GM19438 (cell line): ENCODE measurements around the gene NQO2.
A peak's percentile ranks its signal among the peaks of the same experiment; 100 is the strongest.
"Not testable (repeated sequence)": the region's sequence is repeated elsewhere in the genome, so short reads cannot be mapped to it uniquely, and the experiment has no call there.

Source experiments
- ATAC-seq: cut with Tn5 transposase; IDR thresholded peaks from one replicate; pipeline ENCODE4 v1.9.1; 2021; ENCODE audit warnings: low read depth; ENCODE audit not compliant: unreplicated experiment

NQO2 gene

DNA sequence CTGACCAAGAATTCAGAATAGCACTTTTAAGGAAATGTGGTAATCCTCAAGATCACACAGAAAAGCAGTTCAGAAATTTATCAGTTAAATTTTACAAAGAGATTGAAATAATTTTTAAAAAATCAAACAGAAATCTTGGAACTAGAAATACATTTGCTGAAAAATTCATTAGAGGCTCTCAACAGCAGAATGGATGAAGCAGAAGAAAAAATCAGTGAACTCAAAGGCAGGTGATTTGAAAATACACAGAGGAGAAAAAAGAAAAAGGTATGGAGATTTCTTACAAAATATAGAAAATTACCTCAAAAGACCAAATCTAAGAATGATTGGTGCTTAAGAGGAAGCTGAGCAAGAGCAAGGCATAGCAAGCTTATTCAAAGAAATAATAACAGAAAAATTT is 11.5 kb downstream of the NQO2 start:
- no peak for ATAC-seq

DNA sequence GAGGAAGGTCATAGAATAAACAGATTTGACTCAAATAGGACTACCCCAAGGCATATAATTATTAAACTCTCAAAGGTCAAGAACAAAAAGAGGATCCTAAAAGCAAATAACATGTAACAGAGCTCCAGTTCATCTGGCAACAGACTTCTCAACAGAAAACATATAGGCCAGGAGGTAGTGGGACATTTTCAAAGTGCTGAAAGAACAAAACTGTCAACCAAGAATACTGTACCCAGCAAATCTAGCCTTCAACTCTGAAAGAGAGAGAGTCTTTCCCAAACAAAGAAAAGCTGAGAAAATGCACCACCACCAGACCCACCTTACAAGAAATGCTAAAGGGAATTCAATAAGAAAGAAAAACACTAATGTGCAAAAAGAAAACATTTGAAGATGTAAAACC is 11.9 kb downstream of the NQO2 start:
- no peak for ATAC-seq

GRCh38 chr6:3013486-3013885 is 13.8 kb downstream of the NQO2 start:
- ATAC-seq, result no peak

GRCh38 chr6:3013901-3014674 is 14.4 kb downstream of the NQO2 start:
- ATAC-seq, result no peak

GRCh38 chr6:3014675-3015066 is 15.0 kb downstream of the NQO2 start:
- ATAC-seq, result no peak

GRCh38 chr6:3015144-3015543 is 15.4 kb downstream of the NQO2 start:
- no peak for ATAC-seq

DNA sequence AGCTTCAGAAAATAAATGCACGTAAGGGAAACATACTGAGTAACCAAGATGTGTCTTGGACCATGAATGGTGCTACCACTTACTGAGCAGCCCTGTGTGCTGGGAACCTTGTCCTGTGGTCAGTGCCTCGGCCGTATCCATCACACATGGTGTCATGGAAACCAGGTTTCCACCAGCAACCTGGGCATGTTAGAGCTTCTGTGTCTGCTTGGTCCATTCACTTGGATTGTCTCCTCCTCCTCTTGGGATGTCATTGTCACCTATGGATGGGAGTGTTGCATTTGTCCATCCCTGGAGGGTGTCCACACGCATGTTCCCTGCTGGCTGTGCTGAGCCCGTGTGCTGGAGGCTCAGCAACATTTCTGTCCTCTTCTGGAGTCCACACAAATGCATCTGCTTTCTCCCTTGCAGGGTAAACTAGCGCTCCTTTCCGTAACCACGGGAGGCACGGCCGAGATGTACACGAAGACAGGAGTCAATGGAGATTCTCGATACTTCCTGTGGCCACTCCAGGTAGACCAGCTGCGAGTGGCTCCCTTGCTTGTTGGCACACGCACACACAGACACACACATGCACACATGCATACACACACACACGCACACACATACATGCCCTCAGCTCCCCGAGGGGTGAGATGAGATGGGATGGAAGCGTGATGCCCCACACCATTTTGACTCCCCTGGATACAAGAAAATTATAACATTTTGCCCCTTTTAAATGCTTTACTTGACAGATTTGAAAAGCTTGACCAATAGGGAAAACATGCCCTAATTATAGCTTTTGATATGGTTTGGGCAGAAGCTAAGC is 17.0 kb downstream of the NQO2 start:
- ATAC-seq, result no peak

GRCh38 chr6:3017304-3017703 is 17.6 kb downstream of the NQO2 start:
- ATAC-seq, result no peak

GRCh38 chr6:3019065-3019464 is 19.4 kb downstream of the NQO2 start:
- ATAC-seq, result no peak

DNA sequence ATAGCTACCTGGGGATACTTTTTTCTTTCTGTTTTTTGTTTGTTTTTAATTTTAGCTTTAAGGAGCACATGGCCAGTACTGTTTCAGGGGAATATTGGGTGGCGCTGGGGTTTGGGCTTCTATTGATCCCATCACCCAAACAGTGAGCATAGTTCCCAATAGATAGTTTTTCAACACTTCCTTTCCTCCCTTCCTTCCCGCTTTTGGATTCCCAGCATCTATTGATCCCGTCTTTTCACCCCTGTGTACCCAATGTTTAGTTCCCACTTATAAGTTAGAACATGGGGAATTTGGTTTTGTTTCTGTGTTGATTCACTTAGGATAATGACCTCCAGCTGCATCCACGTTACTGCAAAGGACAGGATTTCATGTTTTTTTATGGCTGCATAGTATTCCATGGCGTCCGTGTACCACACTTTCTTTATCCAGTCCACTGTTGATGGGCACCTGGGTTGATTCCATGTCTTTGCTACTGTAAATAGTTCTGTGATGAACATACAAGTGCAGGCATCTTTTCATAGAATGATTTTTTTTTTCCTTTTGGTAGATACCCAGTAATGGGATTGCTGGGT is 20.1 kb downstream of the NQO2 start:
- no peak for ATAC-seq

GRCh38 chr6:3020976-3021598 is 21.4 kb downstream of the NQO2 start:
- not testable (repeated sequence) for ATAC-seq

DNA sequence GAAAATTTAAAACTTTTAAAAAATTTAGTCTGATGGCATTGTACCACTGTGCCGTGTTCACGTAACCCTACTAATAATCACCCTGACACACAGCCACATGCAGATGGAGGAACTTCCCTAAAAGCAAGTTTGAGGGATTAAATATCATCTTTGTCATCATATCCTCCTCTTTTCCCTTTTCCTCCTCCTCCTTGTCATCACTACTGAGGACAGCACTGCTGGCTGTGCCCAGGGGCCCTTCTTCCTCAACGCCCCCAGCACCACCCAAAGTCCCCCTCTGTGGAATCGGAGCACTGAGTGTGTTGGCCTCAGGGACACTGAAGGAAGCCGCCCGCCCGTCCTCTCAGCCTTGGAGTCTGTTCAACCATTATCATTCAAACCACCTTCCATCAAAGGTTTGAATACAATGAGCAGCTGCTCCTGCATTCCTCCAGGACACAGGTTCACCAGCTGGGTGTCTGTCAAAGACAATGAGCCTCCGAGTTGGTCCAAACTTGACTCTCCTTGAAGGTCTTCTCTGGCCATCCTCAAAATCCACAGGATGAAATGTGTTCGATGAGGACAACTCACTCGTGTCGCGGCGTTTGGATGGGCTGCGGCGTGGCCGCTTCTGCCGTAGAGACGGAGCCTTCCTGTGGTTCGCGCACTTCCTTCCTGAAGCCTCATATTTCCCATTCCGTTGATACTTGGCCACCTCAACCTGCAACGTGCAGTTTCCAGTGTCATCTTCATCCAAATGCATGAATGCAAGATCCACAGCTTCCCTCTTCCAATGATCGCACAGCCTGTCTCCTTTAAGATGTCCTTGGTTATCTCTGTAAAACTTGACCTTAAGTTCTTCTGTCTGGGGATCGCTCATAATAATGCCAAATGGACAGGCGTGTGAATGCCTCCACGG is 23.3 kb downstream of the NQO2 start:
- no peak for ATAC-seq

- peak; percentile 79 for ATAC-seq
Measured at GRCh38 chr6:3023663-3024483, 24.2 kb downstream of the NQO2 start.

DNA sequence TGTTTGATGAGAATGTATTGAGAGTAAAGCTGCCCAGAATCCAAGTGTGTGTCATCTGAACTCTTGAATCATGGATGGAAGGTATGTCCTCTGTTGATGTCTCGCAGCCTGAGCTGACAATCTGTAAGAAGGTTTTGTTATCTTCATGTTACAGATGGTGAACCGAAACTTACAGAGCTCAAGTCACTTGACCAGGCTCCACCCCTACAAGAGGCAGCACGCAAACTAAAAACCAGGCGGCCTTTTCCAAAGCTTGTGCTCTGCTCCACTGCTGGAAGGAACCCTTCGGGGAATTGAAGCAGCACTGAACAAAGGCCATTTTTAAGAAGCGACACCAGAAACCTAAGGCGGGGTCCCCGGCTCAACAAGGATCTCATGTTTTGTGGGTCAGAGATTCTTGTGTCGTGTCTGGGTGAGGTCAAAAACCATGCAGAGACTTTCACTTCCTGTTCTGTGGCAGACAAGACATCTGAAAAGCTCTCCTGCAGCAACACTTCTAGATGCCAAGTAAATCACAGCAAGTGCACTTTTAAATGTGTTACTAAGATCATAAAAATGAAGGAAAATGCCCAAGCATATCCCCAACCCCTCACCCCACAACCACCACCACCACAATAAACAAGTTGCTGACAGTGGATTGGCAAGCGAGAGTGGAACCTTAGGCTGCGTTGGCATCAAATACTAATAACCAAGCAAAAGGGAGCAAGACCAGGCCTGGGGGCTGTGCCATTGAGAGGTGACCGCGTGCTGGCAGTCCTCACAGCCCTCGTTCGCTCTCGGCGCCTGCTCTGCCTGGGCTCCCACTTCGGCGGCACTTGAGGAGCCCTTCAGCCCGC is 27.3 kb downstream of the NQO2 start:
- peak; percentile 55 for ATAC-seq

GRCh38 chr6:3028156-3028555 is 28.5 kb downstream of the NQO2 start:
- not testable (repeated sequence) for ATAC-seq

DNA sequence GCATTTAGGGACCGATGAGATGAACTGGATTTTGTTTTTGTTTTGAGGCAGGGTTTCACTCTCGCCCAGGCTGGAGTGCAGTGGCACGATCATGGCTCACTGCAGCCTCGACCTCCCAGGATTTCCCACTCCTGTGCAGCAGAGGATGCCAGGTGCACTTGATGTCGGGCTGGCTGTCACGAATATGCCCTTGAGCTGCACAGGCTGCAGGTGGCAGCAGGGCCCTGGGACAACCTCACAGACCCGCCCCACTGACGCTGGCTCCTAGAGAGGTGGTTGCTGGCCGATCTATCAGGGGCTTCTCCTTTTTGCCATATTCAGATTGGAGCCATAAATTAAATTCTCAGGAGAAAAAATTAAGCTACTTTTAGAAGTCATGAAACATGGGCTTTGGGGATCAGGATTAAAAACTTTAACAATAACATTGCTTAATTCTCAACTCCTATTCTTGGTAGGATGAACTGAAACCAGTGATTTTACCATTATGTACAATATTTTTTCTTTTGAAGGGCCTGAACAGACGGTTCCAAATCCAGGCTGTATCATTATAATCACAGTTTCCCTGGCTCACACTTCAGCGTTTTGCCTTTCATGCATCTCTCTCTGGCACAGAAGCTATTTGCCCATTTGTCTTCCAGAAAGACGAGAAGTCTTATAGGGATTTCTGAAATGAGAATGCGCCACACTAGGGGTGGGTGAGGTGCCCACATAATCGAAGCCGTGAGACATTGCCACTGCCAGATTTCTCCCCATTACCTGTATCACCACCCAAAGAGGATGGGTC is 32.4 kb downstream of the NQO2 start:
- no peak for ATAC-seq

DNA sequence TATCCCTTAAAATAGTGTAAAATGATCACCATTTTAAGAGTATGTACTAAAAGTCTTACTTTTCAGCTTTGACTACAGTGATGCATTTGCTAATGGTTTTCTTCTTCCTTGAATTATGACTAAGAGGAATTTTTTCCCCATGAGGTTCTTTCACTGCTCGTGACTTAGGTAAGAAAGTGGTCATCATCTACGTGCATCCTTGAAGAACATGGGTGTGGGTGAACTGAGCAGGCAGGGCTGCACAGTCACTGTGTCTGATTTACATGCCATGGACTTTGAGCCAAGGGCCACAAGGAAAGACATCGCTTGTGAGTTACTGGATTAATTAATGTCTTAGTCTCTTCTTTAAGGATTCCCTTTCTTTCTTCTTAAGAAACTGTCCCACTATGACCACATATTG is 33.3 kb downstream of the NQO2 start:
- ATAC-seq, result no peak

GRCh38 chr6:3033652-3034051 is 34.0 kb downstream of the NQO2 start:
- ATAC-seq, result no peak
